ENCODE data around the gene LMX1A.

DNA sequence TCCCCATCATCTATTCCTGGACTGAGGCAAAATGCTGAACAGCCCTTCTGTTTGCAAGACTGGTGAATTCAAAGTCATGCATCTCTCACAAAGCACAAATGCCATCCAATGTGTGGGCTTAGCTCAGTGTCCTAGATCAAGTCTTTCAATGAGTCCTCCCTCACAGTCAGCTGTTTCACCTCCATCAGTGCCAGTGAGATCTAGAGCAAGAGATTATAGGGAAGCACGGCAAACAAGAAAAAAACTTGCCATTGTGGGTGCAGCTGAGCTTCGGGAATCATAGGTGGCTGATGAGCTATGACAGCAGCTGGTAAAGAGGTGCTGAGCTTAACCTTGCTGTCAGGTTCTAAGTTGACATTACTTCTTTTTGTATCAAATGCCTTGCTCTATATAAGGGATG, 130.2 kb downstream of the LMX1A start:
- TF ChIP-seq EP300 (IDR thresholded peaks at IDR 0.05): no peak
- TF ChIP-seq, protein P1, sequence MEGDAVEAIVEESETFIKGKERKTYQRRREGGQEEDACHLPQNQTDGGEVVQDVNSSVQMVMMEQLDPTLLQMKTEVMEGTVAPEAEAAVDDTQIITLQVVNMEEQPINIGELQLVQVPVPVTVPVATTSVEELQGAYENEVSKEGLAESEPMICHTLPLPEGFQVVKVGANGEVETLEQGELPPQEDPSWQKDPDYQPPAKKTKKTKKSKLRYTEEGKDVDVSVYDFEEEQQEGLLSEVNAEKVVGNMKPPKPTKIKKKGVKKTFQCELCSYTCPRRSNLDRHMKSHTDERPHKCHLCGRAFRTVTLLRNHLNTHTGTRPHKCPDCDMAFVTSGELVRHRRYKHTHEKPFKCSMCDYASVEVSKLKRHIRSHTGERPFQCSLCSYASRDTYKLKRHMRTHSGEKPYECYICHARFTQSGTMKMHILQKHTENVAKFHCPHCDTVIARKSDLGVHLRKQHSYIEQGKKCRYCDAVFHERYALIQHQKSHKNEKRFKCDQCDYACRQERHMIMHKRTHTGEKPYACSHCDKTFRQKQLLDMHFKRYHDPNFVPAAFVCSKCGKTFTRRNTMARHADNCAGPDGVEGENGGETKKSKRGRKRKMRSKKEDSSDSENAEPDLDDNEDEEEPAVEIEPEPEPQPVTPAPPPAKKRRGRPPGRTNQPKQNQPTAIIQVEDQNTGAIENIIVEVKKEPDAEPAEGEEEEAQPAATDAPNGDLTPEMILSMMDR (IDR thresholded peaks at IDR 0.05): no peak

All from upper lobe of left lung (tissue), 4 donors.